Endodermal cell (in vitro differentiated cells): Measurements from ENCODE around the gene FGFR2. TPM values are rescaled to one million over a fixed set of nuclear protein-coding genes. Genes with fewer than 3 reads are reported as not detected.

Experiments
- DNase-seq: peaks from one replicate; pipeline ENCODE4 v3.0.0-alpha.2; 2017
- H3K27ac ChIP-seq: 2 replicates; pipeline ENCODE4 v1.5.1; 2013; ENCODE audit warnings: mild to moderate bottlenecking, low read depth, low read length, moderate library complexity
- H3K27me3 ChIP-seq: 2 replicates; pipeline ENCODE4 v1.6.1; 2013; ENCODE audit warnings: mild to moderate bottlenecking, low read length, moderate library complexity; ENCODE audit not compliant: insufficient read depth, control insufficient read depth, poor library complexity, severe bottlenecking
- H3K36me3 ChIP-seq: 2 replicates; pipeline ENCODE4 v1.7.0; 2013; ENCODE audit warnings: mild to moderate bottlenecking, low read length, moderate library complexity; ENCODE audit not compliant: control insufficient read depth, insufficient read depth
- H3K4me1 ChIP-seq: one replicate; pipeline ENCODE4 v1.7.0; 2013; ENCODE audit warnings: low read length; ENCODE audit not compliant: control insufficient read depth, insufficient read depth
- H3K4me3 ChIP-seq: 2 replicates; pipeline ENCODE4 v1.5.1; 2013; ENCODE audit warnings: mild to moderate bottlenecking, low read length, moderate library complexity
- H3K9ac ChIP-seq: 2 replicates; pipeline ENCODE4 v1.6.1; 2013; ENCODE audit warnings: mild to moderate bottlenecking, low read length, moderate library complexity; ENCODE audit not compliant: poor library complexity, severe bottlenecking; ENCODE audit errors: extremely low read depth
- H3K9me3 ChIP-seq: 2 replicates; pipeline ENCODE4 v1.6.1; 2013; ENCODE audit warnings: mild to moderate bottlenecking, low read length, moderate library complexity; ENCODE audit not compliant: control insufficient read depth
- H3K27ac Mint-ChIP-seq: 2 replicates; pipeline ENCODE4 v1.8.0; 2020; ENCODE audit warnings: mixed read lengths
- H3K27me3 Mint-ChIP-seq: 2 replicates; pipeline ENCODE4 v1.8.0; 2021; ENCODE audit warnings: mild to moderate bottlenecking, mixed read lengths; ENCODE audit not compliant: insufficient read depth
- H3K36me3 Mint-ChIP-seq: 2 replicates; pipeline ENCODE4 v1.8.0; 2020; ENCODE audit warnings: low read depth, mixed read lengths
- H3K4me1 Mint-ChIP-seq: 2 replicates; pipeline ENCODE4 v1.8.0; 2020; ENCODE audit warnings: mixed read lengths
- H3K4me3 Mint-ChIP-seq: 2 replicates; pipeline ENCODE4 v1.8.0; 2020; ENCODE audit warnings: mild to moderate bottlenecking, moderate library complexity, mixed read lengths
- H3K9me3 Mint-ChIP-seq: 2 replicates; pipeline ENCODE4 v1.8.0; 2020; ENCODE audit warnings: mild to moderate bottlenecking, mixed read lengths
- WGBS, 2 experiments: methylation state at CpG; one replicate each; pipeline versions ENCODE4 v1.1.5 to v1.1.7; 2013; ENCODE audit warnings: missing lambda C conversion rate in 2 of 2, mixed read lengths in 1 of 2; ENCODE audit not compliant: insufficient coverage in 1 of 2, insufficient read length in 1 of 2; 5-methylcytosine and 5-hydroxymethylcytosine counted together
- total RNA-seq, 2 donors: library from RNA; stranded (reverse); fragmentation: NEBNext Ultra II Directional in 1 of 2; extraction: Animal tissue kit (Norgen Biotek cat#: 25700) in 1 of 2; gene quantifications; 2 replicates in 1 of 2; 3 replicates in 1 of 2; pipeline ENCODE4 v1.2.1, GENCODE V29; 2021
- TF ChIP-seq, protein P1 (sequence below): fragments of 200-600 bp; sonication (generic); conservative IDR thresholded peaks from 2 replicates; pipeline ENCODE4 v1.5.0; 2021; ENCODE audit warnings: antibody characterized with exemption, mild to moderate bottlenecking

The FGFR2 gene
- total RNA-seq, 2 donors from 2014 or later, result 56.5 to 77.0 TPM

- Mint-ChIP-seq H3K4me1 (peaks cover 18% of the 10 kb centered on the region), H3K9me3 (peaks cover 4% of the 10 kb centered on the region), H3K4me3 (no peak overlapping the region), H3K27me3 (peaks cover 15% of the 10 kb centered on the region), H3K27ac (no peak overlapping the region), H3K36me3 (no peaks in the 10 kb centered on the region)
- TF ChIP-seq, protein P1, sequence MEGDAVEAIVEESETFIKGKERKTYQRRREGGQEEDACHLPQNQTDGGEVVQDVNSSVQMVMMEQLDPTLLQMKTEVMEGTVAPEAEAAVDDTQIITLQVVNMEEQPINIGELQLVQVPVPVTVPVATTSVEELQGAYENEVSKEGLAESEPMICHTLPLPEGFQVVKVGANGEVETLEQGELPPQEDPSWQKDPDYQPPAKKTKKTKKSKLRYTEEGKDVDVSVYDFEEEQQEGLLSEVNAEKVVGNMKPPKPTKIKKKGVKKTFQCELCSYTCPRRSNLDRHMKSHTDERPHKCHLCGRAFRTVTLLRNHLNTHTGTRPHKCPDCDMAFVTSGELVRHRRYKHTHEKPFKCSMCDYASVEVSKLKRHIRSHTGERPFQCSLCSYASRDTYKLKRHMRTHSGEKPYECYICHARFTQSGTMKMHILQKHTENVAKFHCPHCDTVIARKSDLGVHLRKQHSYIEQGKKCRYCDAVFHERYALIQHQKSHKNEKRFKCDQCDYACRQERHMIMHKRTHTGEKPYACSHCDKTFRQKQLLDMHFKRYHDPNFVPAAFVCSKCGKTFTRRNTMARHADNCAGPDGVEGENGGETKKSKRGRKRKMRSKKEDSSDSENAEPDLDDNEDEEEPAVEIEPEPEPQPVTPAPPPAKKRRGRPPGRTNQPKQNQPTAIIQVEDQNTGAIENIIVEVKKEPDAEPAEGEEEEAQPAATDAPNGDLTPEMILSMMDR, result no peak
- peak; percentile 35 for DNase-seq
- H3K4me1 ChIP-seq, result peaks cover 8% of the 10 kb centered on the region
- H3K9ac ChIP-seq, result no peak overlapping the region
- H3K36me3 ChIP-seq, result no peaks in the 10 kb centered on the region
- WGBS, 2 experiments, result 90 to 94% methylated on average over 3 to 6 of the region's 6 CpGs
- H3K27ac ChIP-seq, result no peak overlapping the region
- H3K27me3 ChIP-seq, result peaks cover under 1% of the 10 kb centered on the region
- H3K9me3 ChIP-seq, result peaks cover 4% of the 10 kb centered on the region
- H3K4me3 ChIP-seq, result no peak overlapping the region
Observed at GRCh38 chr10:121613456-121613855, 15.2 kb upstream of the FGFR2 start.

DNA sequence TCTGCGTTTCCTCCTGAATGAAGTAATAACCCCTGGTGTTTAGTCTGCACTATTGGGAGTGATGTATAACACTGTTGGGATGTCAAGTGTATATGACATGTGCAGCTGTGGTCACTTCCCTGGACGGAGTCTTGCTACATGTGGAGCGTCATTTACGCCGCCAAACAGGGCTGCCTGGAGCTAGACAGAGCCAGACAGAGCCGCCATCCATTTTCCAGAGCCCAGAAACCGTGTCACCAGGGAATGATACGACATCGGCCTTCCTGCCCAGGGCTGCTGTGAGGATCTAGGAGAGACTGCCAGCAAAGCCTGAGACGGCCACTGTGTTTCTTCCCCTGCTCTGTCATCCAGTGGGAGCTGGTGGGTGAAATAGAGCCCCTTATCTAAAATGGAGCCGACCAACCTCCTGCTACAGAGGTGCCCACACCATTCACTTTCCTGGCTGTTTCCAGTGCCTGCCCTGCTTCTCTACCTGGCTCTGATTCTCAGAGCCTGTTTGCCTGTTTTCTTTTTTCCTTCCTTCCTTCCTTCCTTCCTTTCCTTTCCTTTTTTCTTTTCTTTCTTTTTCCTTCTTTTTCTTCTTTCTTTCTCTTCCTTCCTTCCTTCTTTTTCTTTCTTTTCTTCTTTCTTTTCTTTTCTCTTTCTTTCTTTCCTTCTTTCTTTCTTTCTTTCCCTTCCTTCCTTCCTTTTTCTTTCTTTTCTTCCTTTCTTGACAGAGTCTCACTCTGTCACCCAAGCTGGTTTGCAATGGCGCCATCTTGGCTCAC, 13.3 kb upstream of the FGFR2 start:
- peaks cover 4% of the 10 kb centered on the region for H3K27me3 ChIP-seq
- WGBS, 2 experiments, result 86 to 91% methylated on average over 12 of the region's 12 CpGs
- no peak for DNase-seq
- no peaks in the 10 kb centered on the region for H3K36me3 Mint-ChIP-seq
- H3K36me3 ChIP-seq, result no peaks in the 10 kb centered on the region
- H3K27me3 Mint-ChIP-seq, result peaks cover 21% of the 10 kb centered on the region
- TF ChIP-seq, protein P1, result no peak
- no peak overlapping the region for H3K9ac ChIP-seq
- H3K9me3 ChIP-seq, result no peaks in the 10 kb centered on the region
- H3K4me3 Mint-ChIP-seq, result no peak overlapping the region
- no peak overlapping the region for H3K27ac ChIP-seq
- no peak overlapping the region for H3K27ac Mint-ChIP-seq
- no peak overlapping the region for H3K4me3 ChIP-seq
- H3K9me3 Mint-ChIP-seq, result no peaks in the 10 kb centered on the region
- peaks cover 21% of the 10 kb centered on the region for H3K4me1 Mint-ChIP-seq
- H3K4me1 ChIP-seq, result peaks cover 8% of the 10 kb centered on the region

- no peaks in the 10 kb centered on the region for H3K9me3 Mint-ChIP-seq
- WGBS, 2 experiments, result 81 to 87% methylated on average over 3 to 7 of the region's 7 CpGs
- H3K27me3 Mint-ChIP-seq, result peaks cover 19% of the 10 kb centered on the region
- TF ChIP-seq, protein P1, result no peak
- Histone ChIP-seq H3K36me3 (no peaks in the 10 kb centered on the region), H3K9me3 (no peaks in the 10 kb centered on the region), H3K9ac (no peak overlapping the region), H3K27me3 (peaks cover 4% of the 10 kb centered on the region), H3K4me3 (no peak overlapping the region), H3K4me1 (peaks cover 10% of the 10 kb centered on the region), H3K27ac (no peak overlapping the region)
- no peak overlapping the region for H3K27ac Mint-ChIP-seq
- peak; percentile 23 for DNase-seq
- H3K36me3 Mint-ChIP-seq, result no peaks in the 10 kb centered on the region
- H3K4me1 Mint-ChIP-seq, result peaks cover 27% of the 10 kb centered on the region
- H3K4me3 Mint-ChIP-seq, result no peak overlapping the region
Observed at GRCh38 chr10:121610798-121611323, 12.6 kb upstream of the FGFR2 start.
